HG02798 (cell line): ENCODE measurements around the gene STK4.

Experiments
- ATAC-seq: cut with Tn5 transposase; IDR thresholded peaks from one replicate; pipeline ENCODE4 v1.9.1; 2021; ENCODE audit warnings: mild to moderate bottlenecking; ENCODE audit not compliant: unreplicated experiment, poor library complexity

STK4 gene

DNA sequence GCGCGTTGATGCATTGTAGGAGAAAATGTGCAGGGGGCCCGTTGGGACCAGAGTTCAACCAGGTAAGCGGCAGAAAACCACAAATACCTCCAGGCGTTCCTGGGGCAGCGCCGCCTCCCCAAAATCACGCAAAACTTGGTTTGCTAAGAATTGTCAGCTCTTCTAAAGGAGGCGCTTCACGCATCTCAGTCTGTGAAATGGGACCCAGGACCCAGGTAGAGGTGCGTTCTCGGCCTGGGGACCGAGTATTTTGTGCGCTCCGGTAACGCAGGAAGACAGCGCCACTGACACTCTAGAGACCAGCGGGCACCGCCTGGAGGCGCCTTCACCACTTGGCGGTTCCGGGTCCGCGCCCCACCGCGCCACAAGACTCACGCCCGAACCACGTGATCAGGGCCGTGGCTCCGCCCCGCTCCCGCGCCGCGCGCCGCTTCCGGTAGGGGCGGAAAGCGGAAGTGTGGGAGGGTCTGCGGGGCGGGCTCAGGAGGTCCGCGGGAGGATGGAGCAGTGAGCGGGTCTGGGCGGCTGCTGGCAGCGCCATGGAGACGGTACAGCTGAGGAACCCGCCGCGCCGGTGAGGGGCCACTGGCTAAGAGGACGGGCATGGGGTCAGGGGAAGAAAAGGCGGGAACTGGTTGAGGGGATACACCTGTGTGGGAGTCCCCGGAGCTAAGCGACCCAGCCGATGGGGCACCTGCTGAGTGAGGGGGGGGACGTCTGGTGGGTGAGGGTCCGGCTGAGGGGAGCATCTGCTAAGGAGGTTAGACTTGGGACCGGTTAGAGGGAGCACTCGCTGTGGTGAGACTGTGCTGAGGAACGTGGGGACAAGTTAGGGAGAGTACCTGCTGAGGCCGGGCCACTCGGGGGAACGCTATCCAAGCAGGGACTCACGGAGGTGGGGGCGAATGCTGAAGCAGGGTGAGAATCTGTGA is at the start of gene STK4:
TSS of gene STK4 (plus strand) at position 483 of the 932 bp plus-strand sequence. CDS start at position 540, 57 bp downstream.
- peak; percentile 80 for ATAC-seq

DNA sequence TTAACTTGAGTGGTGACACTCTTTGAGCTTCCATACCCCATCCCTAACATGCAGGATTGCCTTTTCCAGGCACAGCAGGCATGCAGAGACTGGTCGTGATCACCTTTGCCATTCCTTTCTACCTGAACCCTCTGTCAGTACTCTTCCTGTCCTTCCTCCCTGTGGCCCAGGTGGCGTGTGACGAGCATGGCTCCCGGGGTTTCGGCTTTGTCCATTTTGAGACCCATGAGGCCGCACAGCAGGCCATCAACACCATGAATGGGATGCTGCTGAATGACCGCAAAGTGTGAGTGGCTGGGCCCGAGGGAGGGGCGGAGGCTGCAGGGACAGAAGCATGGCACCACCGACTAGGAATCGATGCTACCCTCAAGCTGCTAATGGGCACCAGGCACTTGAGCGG is 49.7 kb upstream of the STK4 start:
- no peak for ATAC-seq

DNA sequence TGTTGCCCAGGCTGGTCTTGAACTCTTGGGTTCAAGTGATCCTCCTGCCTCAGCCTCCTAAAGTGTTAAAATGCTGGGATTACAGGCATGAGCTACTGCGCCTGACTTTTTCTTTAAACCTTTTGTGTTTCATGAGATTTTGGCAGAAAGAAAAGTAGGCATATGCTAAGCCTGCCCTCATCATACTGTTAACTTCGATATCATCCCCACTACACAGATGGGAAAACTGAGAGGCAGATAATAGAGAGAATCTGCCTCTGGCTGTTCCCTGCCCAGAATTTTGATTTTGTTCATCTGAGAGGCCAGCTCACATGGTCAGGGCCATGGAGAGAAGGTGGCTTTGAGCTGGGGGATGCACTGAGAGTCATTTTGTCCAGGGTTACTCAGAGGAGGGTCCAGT is 48.9 kb upstream of the STK4 start:
- no peak for ATAC-seq

DNA sequence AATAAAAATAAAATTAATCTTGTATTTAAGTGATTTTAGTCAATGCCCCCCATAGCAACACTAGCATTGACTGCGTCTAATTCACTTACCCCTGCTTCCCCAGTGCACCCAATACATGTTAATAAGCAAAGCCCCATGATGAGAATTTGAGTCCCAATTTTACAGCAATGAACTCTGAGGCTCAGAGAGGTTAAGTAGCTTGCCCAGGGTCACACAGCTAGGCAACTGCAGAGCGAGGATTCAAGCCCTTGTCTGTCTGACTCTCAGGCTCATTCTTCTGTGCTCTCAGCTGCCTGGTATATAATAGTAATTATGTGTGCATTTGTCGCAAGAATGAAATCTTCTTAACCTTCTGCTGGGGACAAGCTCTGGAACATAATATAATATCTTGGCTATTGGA is 48.0 kb upstream of the STK4 start:
- no peak for ATAC-seq

DNA sequence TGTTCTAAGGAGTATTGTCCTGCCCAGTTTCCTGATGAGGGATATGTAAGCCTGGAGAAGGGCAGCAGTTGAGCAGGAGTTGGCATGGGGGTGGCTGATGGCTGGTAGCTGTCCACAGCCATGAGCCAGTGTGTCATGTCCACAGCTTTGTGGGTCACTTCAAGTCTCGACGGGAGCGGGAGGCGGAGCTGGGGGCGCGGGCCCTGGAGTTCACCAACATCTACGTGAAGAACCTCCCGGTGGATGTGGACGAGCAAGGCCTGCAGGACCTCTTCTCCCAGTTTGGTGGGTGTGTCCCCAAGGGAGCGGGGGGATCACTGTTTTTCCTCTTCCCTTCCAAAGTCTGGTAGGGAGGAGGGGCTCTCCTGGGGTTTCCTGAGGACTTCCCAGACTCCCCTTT is 47.6 kb upstream of the STK4 start:
- ATAC-seq = no peak

DNA sequence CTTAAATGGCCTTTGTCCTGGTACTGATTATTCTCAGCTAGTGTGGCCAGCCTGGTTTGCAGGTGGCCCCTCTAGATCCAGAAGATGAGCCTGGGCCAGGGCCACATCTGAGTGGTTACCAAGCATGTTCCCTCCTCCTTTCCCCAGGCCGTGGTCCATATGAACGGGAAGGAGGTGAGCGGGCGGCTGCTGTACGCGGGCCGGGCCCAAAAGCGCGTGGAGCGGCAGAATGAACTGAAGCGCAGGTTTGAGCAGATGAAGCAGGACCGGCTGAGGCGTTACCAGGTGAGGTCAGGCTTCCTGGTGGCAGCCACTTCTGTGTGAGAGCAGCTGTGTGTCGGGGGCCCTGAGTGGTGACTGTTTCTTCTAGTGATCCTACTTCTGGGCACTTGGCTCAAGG is 44.9 kb upstream of the STK4 start:
- ATAC-seq = no peak

DNA sequence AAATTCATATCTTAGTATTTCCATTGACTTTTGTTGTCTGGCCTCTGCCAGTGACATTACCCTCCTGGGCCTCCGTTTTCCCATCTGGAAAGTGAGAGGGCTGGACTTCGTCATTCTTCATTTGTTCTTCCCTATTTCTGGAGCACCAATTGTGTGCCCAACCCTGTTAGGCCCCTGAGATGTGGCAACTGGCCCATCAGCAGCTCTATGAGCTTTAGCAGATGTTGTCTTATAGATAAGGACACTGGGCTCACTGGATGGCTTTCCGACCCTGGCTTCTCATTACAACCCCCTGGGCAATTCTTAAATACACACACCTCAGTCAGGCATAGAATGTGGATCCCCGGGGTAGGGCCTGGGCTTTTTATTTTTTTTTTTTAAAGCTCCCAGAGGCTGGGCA is 41.8 kb upstream of the STK4 start:
- no peak for ATAC-seq

DNA sequence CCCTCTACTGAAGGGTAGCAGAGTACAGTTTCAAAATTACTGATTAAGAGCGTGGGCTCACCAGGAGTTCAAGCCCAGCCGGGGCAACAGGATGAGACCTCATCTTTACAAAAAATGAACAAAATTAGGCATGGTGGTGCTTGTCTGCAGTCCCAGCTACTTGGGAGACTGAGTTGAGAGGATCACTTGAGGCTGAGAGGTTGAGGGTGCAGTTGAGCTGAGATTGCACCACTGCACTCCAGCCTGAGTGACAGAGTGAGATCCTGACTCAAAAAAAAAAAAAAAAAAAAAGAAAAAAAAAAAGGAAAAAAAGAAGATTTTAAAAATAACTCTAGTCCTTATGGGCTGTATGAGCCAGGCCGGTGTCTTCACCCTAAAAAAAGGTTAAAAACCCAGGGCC is 37.7 kb upstream of the STK4 start:
- no peak for ATAC-seq

DNA sequence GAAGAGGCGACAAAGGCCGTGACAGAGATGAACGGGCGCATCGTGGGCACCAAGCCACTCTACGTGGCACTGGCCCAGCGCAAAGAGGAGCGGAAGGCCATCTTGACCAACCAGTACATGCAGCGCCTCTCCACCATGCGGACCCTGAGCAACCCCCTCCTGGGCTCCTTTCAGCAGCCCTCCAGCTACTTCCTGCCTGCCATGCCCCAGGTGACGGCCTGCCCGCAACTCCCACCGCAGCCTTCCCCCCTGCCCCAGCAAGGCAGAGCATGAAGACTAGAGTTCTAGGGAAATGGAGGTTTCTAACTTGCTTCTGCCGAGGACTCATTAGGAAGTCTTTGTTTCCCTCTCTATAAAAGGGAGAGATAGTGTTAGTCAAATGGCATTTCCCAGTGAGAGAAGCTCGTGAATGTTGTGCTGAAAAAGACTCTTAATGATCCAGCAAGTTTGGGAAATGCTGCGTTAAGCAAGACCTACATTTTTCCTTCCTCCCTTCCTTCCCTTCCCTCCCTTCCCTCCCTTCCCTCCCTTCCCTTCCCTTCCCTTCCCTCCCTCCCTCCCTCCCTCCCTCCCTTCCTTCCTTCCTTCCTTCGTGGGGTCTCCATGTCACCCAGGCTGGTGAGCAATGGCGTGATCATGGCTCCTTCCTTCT is 35.7 kb upstream of the STK4 start:
- no peak for ATAC-seq

DNA sequence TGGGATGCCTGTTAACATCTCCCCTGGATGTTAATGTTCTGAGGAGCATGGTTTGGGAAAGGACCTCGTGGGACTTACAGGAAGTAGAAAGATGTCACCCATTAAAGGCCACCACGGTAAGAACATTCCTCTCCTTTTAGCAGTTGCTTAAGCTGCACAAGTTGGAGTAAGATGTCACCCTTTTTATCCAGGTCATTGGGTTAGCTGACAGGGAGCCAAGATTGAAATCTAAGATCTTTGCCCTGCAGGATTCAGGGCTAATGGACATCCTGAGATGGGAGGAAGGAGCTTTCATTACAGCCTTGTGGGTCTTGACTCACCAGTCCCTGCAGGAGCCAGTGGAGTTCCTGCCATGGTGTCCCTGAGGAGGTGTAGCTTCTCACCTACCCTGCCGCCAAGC is 34.4 kb upstream of the STK4 start:
- no peak for ATAC-seq

DNA sequence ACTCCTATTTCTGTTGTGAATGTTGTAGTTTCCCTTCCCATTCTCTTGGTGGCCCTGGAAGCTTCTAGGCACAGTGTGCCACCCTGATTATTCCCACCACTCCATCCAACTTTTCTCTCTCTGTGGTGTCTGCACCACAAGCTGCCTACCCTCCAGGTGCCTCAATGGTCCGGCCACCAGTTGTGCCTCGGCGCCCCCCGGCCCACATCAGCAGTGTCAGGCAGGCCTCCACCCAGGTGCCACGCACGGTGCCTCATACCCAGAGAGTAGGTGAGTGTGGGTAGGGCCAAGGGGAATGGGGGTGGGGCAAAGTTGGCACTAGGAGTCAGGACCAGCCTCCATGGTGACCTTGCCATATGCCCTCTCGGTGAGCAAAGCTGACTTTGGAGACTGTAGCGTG is 33.4 kb upstream of the STK4 start:
- no peak for ATAC-seq

DNA sequence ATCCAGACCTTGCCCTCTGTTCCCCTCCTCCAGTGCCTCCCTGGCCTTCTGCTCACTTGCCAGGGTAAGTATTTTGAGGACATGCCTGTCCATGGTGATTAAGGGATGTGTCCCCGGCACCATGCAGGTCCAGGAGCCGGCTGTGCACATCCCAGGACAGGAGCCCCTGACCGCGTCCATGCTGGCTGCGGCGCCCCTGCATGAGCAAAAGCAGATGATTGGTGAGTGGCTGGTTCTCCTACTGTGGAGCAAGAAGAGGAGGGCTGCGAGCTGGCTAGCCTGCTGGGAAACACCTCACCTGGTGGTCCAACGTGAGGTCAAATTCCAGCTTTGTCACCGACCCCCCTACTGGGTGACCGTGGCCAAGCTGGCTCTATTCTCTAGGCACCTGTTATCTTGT is 29.8 kb upstream of the STK4 start:
- no peak for ATAC-seq

DNA sequence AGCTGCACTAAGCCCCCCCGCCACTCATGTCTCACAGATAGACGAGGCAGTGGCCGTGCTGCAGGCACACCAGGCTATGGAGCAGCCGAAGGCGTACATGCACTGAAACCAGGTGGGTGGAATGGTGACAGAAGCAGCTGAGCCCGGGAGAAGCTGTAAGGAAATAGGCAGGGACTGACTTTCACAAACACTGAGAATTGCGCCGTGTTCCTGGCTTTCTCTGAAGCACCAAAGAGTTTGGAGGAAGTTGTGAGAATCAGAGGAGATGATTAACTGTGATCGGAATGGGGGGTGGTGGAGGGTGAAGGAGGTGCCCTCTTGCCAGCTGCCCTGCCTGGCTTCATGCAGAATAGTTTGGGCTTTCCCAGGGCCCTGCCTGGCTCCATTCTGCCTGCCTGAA is 27.7 kb upstream of the STK4 start:
- ATAC-seq = no peak

DNA sequence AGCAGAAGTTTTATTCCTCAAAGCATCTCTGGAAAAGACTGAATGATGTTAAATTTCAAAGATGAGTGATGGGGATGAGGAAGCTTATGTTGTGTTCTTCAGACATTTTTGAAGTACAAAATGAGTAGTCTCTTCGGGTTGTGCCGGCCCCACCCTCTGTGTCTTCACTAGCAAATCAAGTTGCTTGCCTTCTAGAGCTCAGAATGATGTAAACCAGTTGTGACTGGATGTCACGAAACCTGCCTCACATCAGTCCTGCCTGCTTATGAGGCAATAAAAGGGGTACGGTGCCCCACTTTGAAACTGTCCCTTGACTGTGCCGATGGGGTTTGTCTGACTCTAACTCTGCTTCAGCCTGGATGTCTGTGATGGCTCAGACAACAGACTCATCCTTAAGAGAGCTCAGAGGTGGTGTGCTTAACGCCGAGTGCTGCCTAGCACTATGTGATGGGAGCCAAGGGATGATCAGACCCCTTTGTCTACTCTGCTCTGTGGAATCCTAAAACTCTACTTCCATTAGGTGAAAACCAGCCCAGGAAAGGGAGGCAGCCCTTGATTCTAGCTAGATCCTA is 25.1 kb upstream of the STK4 start:
- ATAC-seq = no peak

DNA sequence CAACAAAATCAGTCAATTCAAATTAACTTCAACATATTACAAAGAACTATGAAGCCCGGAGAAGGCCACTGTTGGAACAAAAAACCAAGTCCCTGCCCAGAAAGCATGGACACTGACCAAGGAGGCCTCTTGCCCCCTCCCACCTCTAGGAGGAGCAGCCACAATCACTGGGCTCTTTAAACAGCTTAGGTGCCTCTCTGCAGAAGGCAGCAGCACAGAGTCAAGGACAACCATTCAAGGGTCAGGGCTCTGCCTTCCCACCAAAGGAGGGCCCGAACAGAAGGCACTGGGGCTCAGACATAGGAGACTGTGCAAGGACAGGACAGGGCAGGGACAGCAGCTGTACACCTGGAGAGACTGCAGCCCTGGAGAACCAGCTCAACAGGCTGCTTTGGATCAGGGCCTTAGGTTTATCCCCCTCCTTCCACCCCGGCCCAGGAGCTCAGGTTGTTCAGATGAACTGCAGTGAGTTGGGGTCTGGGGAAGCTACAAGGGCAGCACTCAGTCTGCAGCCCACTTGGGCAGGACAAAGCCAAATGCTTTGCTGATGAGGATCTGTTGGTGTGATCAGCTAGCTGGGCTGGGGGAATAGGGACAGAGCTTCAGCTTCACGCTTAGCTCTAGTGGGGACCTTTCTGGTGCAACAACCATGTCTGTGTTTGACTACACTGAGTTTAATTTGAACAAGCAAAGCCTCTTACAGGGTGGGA is 23.9 kb upstream of the STK4 start:
- ATAC-seq = no peak

DNA sequence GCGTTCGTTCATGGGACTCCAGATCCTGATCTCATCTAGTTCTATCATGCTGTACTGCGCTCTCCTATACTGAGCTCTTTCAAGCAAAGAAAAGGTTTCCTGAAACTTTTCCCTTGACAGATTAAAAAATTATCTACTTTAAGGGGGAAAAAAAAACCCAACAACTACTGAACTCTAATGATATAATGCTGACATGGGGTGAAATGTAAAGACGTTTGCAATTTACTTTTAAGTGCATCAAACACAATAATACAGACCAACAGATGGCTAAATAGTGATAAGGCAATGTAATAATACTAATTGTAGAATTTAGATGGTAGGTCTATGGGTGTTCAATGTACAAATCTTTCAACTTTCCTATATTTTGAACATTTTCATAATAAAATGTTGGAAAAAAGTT is 22.5 kb upstream of the STK4 start:
- ATAC-seq = no peak

DNA sequence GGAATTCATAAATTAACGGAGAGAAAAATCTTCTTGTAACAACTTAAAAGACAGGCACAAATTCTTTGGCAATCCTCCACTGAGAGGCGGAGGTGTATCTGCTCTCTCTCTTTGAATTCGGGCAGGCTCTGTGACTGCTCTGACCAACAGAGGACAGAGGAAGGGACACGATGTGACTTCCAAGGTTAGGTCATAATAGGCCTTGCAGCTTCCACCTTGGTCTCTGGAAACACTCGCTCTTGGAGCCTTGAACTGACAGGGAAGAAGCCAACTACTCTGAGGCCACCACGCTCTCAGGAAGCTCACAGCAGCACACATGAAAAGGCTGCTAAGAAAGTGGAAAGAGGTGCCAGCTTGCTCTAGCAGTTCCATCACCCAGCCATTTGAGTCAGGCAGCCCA is 21.1 kb upstream of the STK4 start:
- ATAC-seq = no peak

DNA sequence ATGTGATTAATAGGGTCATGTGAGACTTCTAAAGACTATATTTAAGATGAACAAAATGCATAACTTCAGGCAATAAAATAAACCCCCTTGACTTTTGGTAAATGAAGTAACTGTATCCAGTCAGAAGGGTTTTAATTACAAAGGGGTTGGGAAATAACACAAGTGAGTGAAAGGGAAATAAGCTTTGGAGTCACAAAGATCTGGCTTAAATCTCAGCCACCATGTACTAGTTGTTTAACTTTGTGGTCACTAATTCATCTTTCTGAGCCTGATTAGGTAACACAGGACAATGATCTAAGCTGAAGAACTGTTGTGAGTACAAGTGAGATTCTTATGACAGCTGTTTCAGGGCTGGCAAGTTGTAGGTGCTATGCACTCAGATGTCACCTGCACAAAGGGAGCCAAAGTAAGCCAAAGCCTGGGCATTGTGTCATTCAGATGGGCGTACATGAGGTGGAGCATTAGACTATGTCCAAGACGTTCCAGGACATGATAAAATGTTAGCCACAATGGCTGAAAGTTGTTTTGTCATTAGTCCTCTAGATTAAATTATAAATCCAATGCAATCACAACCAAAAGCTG is 19.9 kb upstream of the STK4 start:
- ATAC-seq = no peak

DNA sequence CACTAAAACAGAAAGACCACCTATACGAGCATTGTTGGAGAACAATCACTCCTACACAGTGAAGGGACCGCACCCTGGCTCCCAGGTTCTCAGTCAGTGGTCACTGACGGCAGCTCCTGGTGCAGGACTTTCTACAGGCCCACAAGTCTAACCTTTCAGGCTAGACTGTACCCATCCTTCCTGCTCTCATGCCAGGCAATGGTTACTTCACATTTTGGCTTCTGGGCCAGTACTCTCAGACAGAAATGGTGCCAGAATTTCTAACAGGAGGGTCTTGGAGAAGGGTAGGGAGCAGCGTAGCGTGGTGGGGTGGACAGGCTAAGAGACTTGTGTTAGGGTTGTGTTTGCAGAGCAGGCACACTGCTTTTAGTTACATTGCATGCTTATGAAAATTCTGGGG is 18.2 kb upstream of the STK4 start:
- no peak for ATAC-seq

DNA sequence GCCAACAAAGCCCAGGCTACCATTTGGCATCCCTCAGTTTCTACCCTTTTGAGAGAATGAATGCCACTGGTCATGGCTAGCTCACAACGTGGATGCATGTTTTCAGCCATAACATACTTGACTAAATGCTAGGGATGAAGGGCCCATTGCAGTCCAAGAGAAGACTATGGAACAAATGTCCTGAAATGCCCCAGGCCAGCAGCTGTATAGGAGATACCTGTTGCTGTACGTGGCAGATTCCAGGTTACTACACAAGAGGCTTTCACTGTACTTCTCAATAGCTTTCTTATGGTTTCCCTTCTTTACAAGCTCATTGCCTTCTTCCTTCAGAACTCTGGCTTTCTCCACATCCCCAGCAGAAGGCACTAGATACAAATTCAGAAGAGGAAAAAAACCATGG is 17.8 kb upstream of the STK4 start:
- no peak for ATAC-seq

DNA sequence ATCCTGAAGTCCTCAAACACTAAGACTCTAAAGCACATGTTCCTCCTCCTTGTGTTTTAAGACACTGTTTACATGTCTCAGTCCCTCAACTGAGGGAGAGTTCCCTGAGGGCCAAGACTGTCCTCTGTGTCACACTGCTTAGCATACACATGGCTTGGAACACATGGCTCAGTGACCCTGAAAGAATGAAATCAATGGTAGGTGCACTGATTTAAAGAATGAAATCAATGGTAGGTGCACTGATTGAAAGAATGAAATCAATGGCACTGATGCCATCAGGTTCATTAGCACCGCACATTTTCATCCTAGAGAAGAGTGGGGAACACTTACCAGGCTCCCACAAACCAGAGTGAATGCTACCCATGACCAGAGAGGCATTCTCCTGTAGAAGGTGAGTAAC is 15.9 kb upstream of the STK4 start:
- ATAC-seq = no peak
